Measurements from ENCODE around the gene OR2C1.
A peak's percentile ranks its signal among the peaks of the same experiment; 100 is the strongest.

OR2C1 gene

DNA sequence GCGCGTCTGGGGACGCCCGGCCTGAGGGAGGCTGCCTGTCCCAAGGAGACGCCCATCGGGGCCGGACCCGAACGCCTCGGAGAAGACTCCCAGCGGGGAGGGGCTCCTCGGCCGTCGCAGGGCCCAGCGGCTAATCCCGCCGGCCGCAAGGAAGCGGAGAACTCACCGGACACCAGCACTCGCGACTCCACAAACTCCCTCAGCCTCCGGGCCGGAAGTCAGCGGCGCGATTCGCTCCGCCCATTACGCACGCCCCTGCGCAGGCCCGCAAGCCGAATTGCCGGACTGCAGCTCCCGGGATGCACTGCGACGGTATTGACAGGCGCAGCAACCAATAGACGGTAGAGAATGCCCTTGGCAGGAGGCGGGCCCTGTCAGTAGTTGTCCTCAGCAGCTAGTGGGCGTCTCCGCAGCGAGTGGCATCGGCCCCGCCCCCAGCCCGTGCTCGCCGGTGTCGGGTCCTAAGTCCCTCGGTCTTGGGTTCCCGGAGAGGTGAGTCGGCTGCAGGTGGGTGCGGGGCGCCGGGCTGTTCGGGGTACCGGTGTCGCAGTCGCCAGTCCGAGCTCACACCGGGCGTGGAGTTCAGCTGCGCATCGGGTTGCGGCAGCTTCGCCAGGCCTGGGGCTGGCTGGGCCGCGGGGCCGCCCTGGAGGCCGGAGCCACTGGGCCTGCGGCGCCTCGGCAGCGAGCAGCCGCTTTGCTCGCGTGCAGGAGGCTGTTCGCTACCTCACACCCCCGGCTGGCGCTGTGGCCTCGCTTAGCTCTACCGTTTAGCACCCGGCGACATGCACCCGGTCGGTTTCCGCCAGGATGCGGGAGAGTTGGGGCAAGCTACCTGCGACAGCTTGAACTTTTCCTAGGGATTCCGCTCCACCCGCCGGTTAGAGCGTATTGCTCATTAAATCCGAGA is 45.3 kb downstream of the OR2C1 start, which contains the start of the genes ZNF174 and ZSCAN32:
ZNF174 (plus strand) TSS at position 437 of the 910 bp plus-strand sequence. CDS start 790 bp downstream, outside the sequence.
ZSCAN32 (minus strand) TSS at position 226 of the 910 bp plus-strand sequence. CDS start 3,447 bp downstream, outside the sequence.
- peak; percentile 97 for DNase-seq

DNA sequence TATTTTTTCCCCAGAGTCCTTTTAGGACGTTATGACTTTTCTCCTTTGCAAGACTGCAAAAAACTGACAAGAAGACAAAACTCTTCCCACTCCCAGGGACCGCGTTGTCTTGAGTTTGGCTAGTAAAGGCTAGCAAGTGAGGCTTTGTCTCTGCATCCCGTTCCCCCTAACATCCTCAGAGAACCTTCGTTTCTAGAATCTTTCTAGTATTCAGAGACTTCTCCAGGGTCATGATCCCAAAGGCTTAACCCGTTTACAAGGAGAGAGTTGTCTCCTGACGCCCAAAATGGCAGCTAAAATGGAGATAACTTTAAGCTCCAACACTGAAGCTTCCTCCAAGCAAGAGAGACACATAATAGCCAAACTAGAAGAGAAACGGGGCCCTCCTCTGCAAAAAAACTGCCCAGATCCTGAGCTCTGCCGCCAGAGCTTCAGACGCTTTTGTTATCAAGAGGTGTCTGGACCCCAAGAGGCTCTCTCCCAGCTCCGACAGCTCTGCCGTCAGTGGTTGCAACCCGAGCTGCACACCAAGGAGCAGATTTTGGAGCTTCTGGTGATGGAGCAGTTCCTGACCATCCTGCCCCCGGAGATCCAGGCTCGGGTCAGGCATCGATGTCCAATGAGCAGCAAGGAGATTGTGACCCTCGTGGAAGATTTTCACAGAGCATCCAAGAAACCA is 46.2 kb downstream of the OR2C1 start:
- no peak for DNase-seq

Data from activated T-cell treated with anti-CD3 and anti-CD28 coated beads for 4 hours (primary cell).